Uterus (tissue), 2 donors: Measurements from ENCODE around the gene CFAP210.

Experiments
- CTCF ChIP-seq, 4 experiments: fragments of 200-600 bp in 2 of 4; fragments of 450-650 bp in 2 of 4; sonication (generic) in 2 of 4; IDR thresholded peaks; one replicate each; pipeline ENCODE4 v1.5.1; 2016 to 2019; ENCODE audit warnings: antibody characterized with exemption in 4 of 4, mild to moderate bottlenecking in 2 of 4, moderate library complexity in 1 of 4
- POLR2A ChIP-seq, 2 donors: fragments of 450-650 bp; IDR thresholded peaks; one replicate each; pipeline ENCODE4 v1.6.1; 2016; ENCODE audit warnings: antibody characterized with exemption in 2 of 2, mild to moderate bottlenecking in 1 of 2, moderate library complexity in 1 of 2

DNA sequence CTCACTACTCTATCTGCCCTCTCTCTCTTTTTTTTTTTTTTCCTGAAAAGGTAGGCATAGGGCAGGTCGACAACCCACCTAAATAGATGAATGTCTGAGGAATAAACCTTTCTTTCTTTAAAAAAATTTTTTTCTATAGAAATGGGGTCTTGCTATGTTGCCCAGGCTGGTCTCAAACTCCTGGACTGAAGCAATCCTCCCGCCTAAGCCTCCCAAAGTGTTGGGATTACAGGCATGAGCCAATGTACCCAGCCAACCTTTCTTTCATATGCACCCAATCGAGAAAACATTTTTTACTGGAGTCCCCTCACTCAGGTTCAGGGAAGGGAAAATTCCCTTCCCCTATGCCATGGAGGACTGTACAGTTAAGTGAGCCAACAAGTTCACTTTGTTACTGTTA is 31.0 kb downstream of the CFAP210 start:
- TF ChIP-seq CTCF (IDR thresholded peaks at IDR 0.05) (no peak), POLR2A (IDR thresholded peaks at IDR 0.05) (no peak)
